ENCODE data around the gene P2RY1.

DNA sequence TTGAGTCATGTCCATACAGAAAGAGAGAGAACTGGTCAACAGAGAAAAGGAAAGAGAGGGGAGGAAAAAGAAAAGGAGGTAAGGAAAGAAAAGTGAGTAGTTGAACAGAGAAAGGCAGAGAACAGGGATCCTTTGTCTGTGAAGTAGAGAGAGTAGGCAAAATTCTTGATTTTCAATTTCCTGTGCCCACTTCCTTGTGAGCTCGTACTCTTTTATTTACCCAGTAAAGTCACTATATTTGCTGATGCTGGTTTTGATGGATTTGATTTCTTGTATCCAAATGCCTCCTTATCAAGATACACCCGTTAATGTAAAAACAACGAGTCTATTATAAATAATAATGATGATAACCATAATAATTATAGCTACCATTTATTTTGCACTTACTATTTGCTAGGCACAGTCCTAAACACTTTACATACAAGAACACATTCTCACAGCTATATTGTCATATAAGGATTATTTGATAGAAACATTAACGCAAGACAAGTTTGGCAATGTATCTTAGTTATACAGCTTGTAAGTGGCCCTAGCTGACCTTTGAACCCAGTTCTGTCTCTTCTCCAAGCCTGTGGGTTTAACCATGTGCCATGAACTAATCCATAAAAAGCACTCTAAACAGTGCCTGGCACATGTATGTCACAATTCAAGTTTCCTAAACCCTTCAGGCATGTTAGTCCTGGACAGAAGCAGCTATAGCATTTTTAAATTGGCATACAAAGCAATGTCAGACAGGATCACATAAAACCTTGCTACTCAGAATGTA is 6.7 kb upstream of the P2RY1 start:
- TF ChIP-seq, protein P1, sequence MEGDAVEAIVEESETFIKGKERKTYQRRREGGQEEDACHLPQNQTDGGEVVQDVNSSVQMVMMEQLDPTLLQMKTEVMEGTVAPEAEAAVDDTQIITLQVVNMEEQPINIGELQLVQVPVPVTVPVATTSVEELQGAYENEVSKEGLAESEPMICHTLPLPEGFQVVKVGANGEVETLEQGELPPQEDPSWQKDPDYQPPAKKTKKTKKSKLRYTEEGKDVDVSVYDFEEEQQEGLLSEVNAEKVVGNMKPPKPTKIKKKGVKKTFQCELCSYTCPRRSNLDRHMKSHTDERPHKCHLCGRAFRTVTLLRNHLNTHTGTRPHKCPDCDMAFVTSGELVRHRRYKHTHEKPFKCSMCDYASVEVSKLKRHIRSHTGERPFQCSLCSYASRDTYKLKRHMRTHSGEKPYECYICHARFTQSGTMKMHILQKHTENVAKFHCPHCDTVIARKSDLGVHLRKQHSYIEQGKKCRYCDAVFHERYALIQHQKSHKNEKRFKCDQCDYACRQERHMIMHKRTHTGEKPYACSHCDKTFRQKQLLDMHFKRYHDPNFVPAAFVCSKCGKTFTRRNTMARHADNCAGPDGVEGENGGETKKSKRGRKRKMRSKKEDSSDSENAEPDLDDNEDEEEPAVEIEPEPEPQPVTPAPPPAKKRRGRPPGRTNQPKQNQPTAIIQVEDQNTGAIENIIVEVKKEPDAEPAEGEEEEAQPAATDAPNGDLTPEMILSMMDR (IDR thresholded peaks at IDR 0.05; ENCODE audit: borderline replicate concordance, extremely low read depth, low read length, poor library complexity, severe bottlenecking) = no peak
- TF ChIP-seq EZH2 (IDR thresholded peaks at IDR 0.05; ENCODE audit: borderline replicate concordance, low read depth, low read length, severe bottlenecking) = no peak

All from DND-41 (cell line).